ENCODE data around the gene NEUROD2.

DNA sequence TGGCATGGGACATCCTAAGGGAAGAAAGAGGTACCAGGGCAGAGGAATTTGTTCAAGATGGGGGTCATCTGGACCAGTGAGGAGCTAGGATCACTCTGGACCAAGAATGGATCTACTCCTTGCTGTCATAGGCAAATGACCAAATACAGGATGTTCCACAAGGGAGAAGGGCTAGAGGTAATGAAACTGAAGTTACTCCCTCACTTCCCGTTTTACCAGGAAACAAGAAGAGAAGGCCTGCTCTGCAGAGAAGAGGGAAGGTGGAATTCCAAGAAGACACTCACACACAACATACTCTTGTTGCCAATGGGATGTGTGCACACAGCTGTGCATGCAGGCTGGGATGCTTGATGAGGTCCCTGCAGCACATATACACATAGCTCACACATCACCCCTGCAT, 38.6 kb downstream of the NEUROD2 start:
- TF ChIP-seq POLR2AphosphoS5 (IDR thresholded peaks at IDR 0.05) (no peak), EZH2 (IDR thresholded peaks at IDR 0.05; ENCODE audit: borderline replicate concordance, insufficient read depth, low read length, poor library complexity, severe bottlenecking) (no peak), RAD21 (conservative IDR thresholded peaks at IDR 0.05) (no peak), SMC3 (conservative IDR thresholded peaks at IDR 0.05; ENCODE audit: poor library complexity) (no peak), EP300 (conservative IDR thresholded peaks at IDR 0.05; ENCODE audit: poor library complexity, severe bottlenecking) (no peak), TAF1 (IDR thresholded peaks at IDR 0.05; ENCODE audit: low read depth) (no peak)
- TF ChIP-seq, protein P1, sequence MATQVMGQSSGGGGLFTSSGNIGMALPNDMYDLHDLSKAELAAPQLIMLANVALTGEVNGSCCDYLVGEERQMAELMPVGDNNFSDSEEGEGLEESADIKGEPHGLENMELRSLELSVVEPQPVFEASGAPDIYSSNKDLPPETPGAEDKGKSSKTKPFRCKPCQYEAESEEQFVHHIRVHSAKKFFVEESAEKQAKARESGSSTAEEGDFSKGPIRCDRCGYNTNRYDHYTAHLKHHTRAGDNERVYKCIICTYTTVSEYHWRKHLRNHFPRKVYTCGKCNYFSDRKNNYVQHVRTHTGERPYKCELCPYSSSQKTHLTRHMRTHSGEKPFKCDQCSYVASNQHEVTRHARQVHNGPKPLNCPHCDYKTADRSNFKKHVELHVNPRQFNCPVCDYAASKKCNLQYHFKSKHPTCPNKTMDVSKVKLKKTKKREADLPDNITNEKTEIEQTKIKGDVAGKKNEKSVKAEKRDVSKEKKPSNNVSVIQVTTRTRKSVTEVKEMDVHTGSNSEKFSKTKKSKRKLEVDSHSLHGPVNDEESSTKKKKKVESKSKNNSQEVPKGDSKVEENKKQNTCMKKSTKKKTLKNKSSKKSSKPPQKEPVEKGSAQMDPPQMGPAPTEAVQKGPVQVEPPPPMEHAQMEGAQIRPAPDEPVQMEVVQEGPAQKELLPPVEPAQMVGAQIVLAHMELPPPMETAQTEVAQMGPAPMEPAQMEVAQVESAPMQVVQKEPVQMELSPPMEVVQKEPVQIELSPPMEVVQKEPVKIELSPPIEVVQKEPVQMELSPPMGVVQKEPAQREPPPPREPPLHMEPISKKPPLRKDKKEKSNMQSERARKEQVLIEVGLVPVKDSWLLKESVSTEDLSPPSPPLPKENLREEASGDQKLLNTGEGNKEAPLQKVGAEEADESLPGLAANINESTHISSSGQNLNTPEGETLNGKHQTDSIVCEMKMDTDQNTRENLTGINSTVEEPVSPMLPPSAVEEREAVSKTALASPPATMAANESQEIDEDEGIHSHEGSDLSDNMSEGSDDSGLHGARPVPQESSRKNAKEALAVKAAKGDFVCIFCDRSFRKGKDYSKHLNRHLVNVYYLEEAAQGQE (IDR thresholded peaks at IDR 0.05; ENCODE audit: borderline replicate concordance): no peak
- TF ChIP-seq, protein P2, sequence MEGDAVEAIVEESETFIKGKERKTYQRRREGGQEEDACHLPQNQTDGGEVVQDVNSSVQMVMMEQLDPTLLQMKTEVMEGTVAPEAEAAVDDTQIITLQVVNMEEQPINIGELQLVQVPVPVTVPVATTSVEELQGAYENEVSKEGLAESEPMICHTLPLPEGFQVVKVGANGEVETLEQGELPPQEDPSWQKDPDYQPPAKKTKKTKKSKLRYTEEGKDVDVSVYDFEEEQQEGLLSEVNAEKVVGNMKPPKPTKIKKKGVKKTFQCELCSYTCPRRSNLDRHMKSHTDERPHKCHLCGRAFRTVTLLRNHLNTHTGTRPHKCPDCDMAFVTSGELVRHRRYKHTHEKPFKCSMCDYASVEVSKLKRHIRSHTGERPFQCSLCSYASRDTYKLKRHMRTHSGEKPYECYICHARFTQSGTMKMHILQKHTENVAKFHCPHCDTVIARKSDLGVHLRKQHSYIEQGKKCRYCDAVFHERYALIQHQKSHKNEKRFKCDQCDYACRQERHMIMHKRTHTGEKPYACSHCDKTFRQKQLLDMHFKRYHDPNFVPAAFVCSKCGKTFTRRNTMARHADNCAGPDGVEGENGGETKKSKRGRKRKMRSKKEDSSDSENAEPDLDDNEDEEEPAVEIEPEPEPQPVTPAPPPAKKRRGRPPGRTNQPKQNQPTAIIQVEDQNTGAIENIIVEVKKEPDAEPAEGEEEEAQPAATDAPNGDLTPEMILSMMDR (IDR thresholded peaks at IDR 0.05; ENCODE audit: poor library complexity, severe bottlenecking): no peak

Measured in neural cell (in vitro differentiated cells).